ENCODE results near the gene MGP. TPM values are rescaled to one million over a fixed set of nuclear protein-coding genes. Genes with fewer than 3 reads are reported as not detected.
A peak's percentile ranks its signal among the peaks of the same experiment; 100 is the strongest.

MGP gene
- total and polyA plus RNA-seq, 12 donors: 50.6 to 2,003 (median 1,117) TPM

DNA sequence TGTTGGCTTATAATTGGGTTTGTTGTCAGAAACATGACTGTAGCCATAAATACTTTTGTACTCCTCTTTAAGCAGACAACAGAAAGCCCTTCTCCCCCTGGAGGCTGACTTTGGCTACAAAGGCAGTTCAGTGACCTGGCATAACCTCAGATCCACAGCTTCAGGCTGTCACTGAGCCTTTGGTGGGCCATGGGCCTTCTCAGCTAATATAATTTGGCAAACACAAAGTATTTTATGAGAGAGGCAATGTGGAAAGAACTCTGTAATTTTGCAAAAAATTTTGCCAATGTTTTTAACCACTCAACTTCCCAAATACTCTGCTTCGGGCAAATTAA is 15.5 kb upstream of the MGP start:
- H3K4me1 ChIP-seq (replicated peaks in 1 of 2): peaks cover 19 to 32% of the 10 kb centered on the region in 2 donors
- TF ChIP-seq, protein P1, sequence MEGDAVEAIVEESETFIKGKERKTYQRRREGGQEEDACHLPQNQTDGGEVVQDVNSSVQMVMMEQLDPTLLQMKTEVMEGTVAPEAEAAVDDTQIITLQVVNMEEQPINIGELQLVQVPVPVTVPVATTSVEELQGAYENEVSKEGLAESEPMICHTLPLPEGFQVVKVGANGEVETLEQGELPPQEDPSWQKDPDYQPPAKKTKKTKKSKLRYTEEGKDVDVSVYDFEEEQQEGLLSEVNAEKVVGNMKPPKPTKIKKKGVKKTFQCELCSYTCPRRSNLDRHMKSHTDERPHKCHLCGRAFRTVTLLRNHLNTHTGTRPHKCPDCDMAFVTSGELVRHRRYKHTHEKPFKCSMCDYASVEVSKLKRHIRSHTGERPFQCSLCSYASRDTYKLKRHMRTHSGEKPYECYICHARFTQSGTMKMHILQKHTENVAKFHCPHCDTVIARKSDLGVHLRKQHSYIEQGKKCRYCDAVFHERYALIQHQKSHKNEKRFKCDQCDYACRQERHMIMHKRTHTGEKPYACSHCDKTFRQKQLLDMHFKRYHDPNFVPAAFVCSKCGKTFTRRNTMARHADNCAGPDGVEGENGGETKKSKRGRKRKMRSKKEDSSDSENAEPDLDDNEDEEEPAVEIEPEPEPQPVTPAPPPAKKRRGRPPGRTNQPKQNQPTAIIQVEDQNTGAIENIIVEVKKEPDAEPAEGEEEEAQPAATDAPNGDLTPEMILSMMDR (IDR thresholded peaks at IDR 0.05): peak in 1 of 6 experiments; percentile 5
- no peak for TF ChIP-seq POLR2A (IDR thresholded peaks at IDR 0.05)
- no peak overlapping the region for H3K4me3 ChIP-seq
- H3K36me3 ChIP-seq (replicated peaks in 1 of 2): no peaks in the 10 kb centered on the region
- H3K9me3 ChIP-seq (replicated peaks in 1 of 3): no peaks in the 10 kb centered on the region
- WGBS, 4 donors: 86 to 96% (median 93%) methylated on average over 1 of the region's 1 CpG
- intact Hi-C loops (cut with DNase I): no loop called here
- no peaks in the 10 kb centered on the region for H3K27me3 ChIP-seq
- DNase-seq: peak in 1 of 7 donors; percentile 20
- H3K27ac ChIP-seq: peak overlapping the region in 1 of 5 donors; percentile 15

DNA sequence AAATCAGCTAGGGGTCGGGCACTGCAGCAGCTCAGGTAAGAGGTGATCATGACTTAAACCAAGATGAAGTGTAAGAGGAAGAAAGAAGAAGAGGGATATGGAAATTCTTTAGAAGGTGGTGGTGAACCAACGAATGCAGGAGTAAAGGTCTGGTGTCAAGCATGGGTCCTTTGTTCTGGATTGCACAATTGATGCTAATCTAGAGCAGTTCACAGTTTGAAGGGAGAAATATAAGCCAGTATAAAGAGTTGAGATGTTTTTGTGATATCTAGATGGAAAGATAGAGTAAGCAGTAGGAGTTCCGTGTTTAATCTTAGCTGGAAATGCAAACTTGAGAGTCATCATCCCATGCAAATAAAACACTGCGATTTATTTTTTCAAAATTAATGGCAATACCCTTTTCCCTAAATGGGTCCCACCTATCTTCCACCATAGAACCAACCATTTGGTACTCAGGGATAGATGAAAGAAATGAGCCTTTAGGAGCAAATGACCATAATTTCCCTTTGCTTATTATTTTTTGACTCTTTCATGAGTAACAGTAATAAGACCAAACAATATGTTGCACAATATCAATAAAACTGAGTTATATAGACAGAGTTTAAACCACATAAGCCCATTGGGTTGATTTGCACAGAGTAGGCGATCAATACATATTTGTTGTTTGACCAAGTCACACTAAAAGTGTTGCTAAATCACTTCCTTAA is 15.0 kb upstream of the MGP start:
- Histone ChIP-seq H3K27ac (peak overlapping the region in 1 of 5 donors; percentile 15), H3K4me1 (replicated peaks in 1 of 2) (peaks cover 16 to 33% of the 10 kb centered on the region in 2 donors), H3K9me3 (replicated peaks in 1 of 3) (no peaks in the 10 kb centered on the region), H3K27me3 (no peaks in the 10 kb centered on the region), H3K36me3 (replicated peaks in 1 of 2) (no peaks in the 10 kb centered on the region), H3K4me3 (no peak overlapping the region)
- intact Hi-C loops (cut with DNase I): no loop called here
- DNase-seq: no peak
- WGBS, 4 donors: 93 to 95% (median 94%) methylated on average over 5 of the region's 5 CpGs
- TF ChIP-seq POLR2A (IDR thresholded peaks at IDR 0.05): no peak
- TF ChIP-seq, protein P1 (IDR thresholded peaks at IDR 0.05): no peak

DNA sequence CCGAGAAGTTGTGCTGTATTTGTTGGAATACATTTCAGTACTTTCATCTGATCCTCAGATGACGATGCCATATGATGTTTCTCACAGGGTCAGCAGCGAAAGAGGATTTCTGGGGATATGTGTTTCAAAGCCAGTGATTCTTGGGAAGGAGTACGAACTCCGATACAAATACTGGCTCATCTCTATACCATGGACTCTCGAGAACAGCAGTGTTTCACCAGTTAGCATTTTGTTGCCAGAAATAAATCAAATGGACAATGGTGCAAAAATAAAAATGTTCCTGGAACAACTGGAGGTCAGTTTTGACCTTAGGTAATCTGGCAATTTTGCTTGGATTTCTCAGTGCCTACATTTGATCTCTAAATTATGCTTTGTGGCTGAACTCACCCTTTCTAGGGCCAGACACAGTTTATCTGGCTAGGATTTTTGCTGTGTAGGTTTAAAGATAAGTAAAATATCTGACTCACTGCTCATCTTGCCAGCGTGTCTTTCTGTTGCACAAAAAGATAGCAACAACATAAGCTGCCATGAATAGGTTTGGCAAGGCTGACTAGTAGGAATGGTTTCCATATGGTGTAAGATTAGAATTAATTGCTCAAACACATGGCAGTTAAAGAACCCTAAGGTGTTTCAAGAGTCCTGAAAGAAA is 11.0 kb upstream of the MGP start:
- H3K27me3 ChIP-seq: no peaks in the 10 kb centered on the region
- H3K36me3 ChIP-seq (replicated peaks in 1 of 2): no peaks in the 10 kb centered on the region
- peak overlapping the region in 1 of 4 donors; percentile 17 for H3K4me3 ChIP-seq
- DNase-seq: peak in 3 of 7 donors; percentile 43 to 54 (median 53)
- TF ChIP-seq, protein P1 (IDR thresholded peaks at IDR 0.05): no peak
- no peak for TF ChIP-seq POLR2A (IDR thresholded peaks at IDR 0.05)
- H3K9me3 ChIP-seq (replicated peaks in 1 of 3): no peaks in the 10 kb centered on the region
- H3K27ac ChIP-seq: peak overlapping the region in 4 of 5 donors; percentile 22 to 68 (median 52)
- H3K4me1 ChIP-seq (replicated peaks in 1 of 2): peaks cover 11 to 37% of the 10 kb centered on the region in 2 donors
- intact Hi-C loops (cut with DNase I): no loop called here
- 28 to 37% (median 33%) methylated on average over 7 of the region's 7 CpGs for WGBS, 4 donors

DNA sequence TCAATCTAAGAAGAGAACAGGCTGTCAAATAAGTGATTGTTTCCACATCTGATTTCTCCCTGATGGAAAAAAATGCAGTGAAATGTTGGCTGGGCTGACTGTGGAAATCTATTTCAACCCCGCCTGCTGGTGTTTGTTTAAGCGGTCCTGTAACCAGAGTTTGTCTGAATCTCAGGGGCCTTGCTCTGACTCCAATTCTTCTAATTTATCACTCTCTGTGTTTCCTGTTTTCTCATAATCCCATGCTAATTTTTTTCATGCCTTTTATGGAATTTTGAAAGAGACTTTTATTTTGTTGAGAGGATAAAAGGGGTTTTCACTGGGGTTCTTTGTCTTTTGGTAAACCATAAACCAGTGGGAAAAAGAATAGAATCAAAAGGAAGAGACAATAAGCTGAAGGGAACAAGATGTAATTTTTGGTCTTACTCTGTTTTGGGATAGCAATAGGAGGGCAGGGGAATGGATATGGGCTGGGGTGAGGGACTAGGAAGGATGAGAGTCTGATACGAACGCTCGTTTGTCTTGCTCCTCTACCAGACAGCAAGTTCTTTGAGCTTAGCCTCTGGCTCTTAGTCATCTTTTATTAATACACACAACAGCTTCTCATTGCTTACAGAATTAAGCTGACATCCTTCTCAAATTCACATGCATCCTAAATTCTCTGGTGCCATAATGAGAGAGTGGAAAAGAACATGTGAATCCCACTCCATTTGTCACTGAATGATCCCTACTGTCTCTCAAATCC is 8.0 kb upstream of the MGP start:
- Histone ChIP-seq H3K4me1 (replicated peaks in 1 of 2) (peaks cover 11 to 37% of the 10 kb centered on the region in 2 donors), H3K9me3 (replicated peaks in 1 of 3) (no peaks in the 10 kb centered on the region)
- intact Hi-C loops (cut with DNase I): no loop called here

More for the DNA sequence above, 8.0 kb upstream of the MGP start:
- H3K36me3 ChIP-seq (replicated peaks in 1 of 2): no peaks in the 10 kb centered on the region
- peak overlapping the region in 1 of 4 donors; percentile 10 for H3K4me3 ChIP-seq
- no peak for DNase-seq
- no peaks in the 10 kb centered on the region for H3K27me3 ChIP-seq
- WGBS, 4 donors: 46 to 70% (median 58%) methylated on average over 5 of the region's 5 CpGs
- H3K27ac ChIP-seq: peak overlapping the region; percentile 25 to 76 (median 35)
- TF ChIP-seq, protein P1 (IDR thresholded peaks at IDR 0.05): peak in 1 of 6 experiments; percentile 13
- TF ChIP-seq POLR2A (IDR thresholded peaks at IDR 0.05): no peak

Data from adrenal gland (tissue), 12 donors.